Amniotic stem cell (primary cell): ENCODE data around the gene PRDM5.

Source experiments
- DNase-seq: peaks from one replicate; lab custom pipeline; 2025; lab: John Stamatoyannopoulos, UW

PRDM5 gene

GRCh38 chr4:120819805-120820437, 102.6 kb downstream of the PRDM5 start:
- no peak for DNase-seq

- no peak for DNase-seq
Measured at GRCh38 chr4:120816296-120816965, 106.1 kb downstream of the PRDM5 start.

GRCh38 chr4:120815361-120815760, 107.2 kb downstream of the PRDM5 start:
- no peak for DNase-seq

GRCh38 chr4:120814886-120815285, 107.6 kb downstream of the PRDM5 start:
- no peak for DNase-seq

- DNase-seq = no peak
Measured at GRCh38 chr4:120812216-120812615, 110.3 kb downstream of the PRDM5 start.

GRCh38 chr4:120809518-120809917, 113.0 kb downstream of the PRDM5 start:
- no peak for DNase-seq

GRCh38 chr4:120808475-120809141, 113.9 kb downstream of the PRDM5 start:
- DNase-seq = no peak

GRCh38 chr4:120801137-120801758, 121.3 kb downstream of the PRDM5 start:
- peak; percentile 2 for DNase-seq

- no peak for DNase-seq
Measured at GRCh38 chr4:120798570-120798969, 124.0 kb downstream of the PRDM5 start.

- no peak for DNase-seq
Measured at GRCh38 chr4:120796271-120796670, 126.3 kb downstream of the PRDM5 start.

GRCh38 chr4:120785202-120785601, 137.3 kb downstream of the PRDM5 start:
- no peak for DNase-seq

GRCh38 chr4:120777459-120777858, 145.1 kb downstream of the PRDM5 start:
- no peak for DNase-seq

GRCh38 chr4:120775431-120775830, 147.1 kb downstream of the PRDM5 start:
- no peak for DNase-seq

GRCh38 chr4:120773641-120774040, 148.9 kb downstream of the PRDM5 start:
- no peak for DNase-seq

- DNase-seq = no peak
Measured at GRCh38 chr4:120771907-120772306, 150.6 kb downstream of the PRDM5 start.

GRCh38 chr4:120770897-120771296, 151.6 kb downstream of the PRDM5 start:
- no peak for DNase-seq

- peak; percentile 0 for DNase-seq
Measured at GRCh38 chr4:120769227-120769626, 153.3 kb downstream of the PRDM5 start.

- no peak for DNase-seq
Measured at GRCh38 chr4:120765260-120765680, 157.3 kb downstream of the PRDM5 start.

GRCh38 chr4:120763650-120764049, 158.9 kb downstream of the PRDM5 start:
- DNase-seq = no peak

- no peak for DNase-seq
Measured at GRCh38 chr4:120761070-120761469, 161.5 kb downstream of the PRDM5 start.

GRCh38 chr4:120760047-120760446, 162.5 kb downstream of the PRDM5 start:
- no peak for DNase-seq

- no peak for DNase-seq
Measured at GRCh38 chr4:120755864-120756263, 166.7 kb downstream of the PRDM5 start.

GRCh38 chr4:120754590-120754989, 167.9 kb downstream of the PRDM5 start:
- no peak for DNase-seq
